HEK293 (cell line): ENCODE results near the gene PPARGC1A.

Experiments used
- CTCF ChIA-PET: fragments of 350-600 bp; formaldehyde crosslinking; extraction: SDS; loops from one replicate; lab custom pipeline; 2021; ENCODE audit warnings: antibody characterized with exemption; lab: Yijun Ruan, JAX
- POLR2A ChIA-PET: fragments of 300-600 bp; formaldehyde crosslinking; extraction: SDS; loops from one replicate; lab custom pipeline; 2020; ENCODE audit warnings: antibody characterized with exemption, inconsistent platforms; lab: Yijun Ruan, JAX
- H3K27ac ChIP-seq: fragments of 200-500 bp; sonication (Bioruptor generic); 2 replicates; pipeline ENCODE4 v1.5.1; 2014; ENCODE audit warnings: low read depth, low read length, control low read depth, inconsistent platforms; ENCODE audit errors: extremely low read depth
- H3K36me3 ChIP-seq, 2 experiments: fragments of 200-500 bp in 1 of 2; sonication (Bioruptor generic) in 1 of 2; 1 replicate in 1 of 2; 2 replicates in 1 of 2; pipeline ENCODE4 v1.5.1; 2014 to 2017; ENCODE audit warnings: inconsistent platforms in 2 of 2, low read length in 2 of 2; ENCODE audit not compliant: control insufficient read depth in 2 of 2, insufficient read depth in 1 of 2
- H3K4me1 ChIP-seq: fragments of 200-500 bp; sonication (Bioruptor generic); 2 replicates; pipeline ENCODE4 v1.5.1; 2014; ENCODE audit warnings: mild to moderate bottlenecking, low read length, inconsistent platforms; ENCODE audit not compliant: control insufficient read depth, insufficient read depth
- H3K4me3 ChIP-seq: 2 replicates; pipeline ENCODE4 v1.5.1; 2011; ENCODE audit warnings: low read depth, mild to moderate bottlenecking, control low read depth, low read length, moderate library complexity
- H3K9me3 ChIP-seq: fragments of 200-500 bp; sonication (Bioruptor generic); 2 replicates; pipeline ENCODE4 v1.5.1; 2014; ENCODE audit warnings: low read depth, low read length, inconsistent platforms; ENCODE audit not compliant: control insufficient read depth, insufficient read depth
- GLIS1 ChIP-seq: fragments of 450-650 bp; formaldehyde crosslinking; IDR thresholded peaks from 2 replicates; pipeline ENCODE4 v1.5.1; 2016; ENCODE audit warnings: missing biosample characterization, missing genetic modification characterization
- MZF1 ChIP-seq: fragments of 450-650 bp; formaldehyde crosslinking; IDR thresholded peaks from 2 replicates; pipeline ENCODE4 v1.5.1; 2017; ENCODE audit warnings: missing biosample characterization, missing genetic modification characterization, borderline replicate concordance
- ZIC2 ChIP-seq: fragments of 450-650 bp; formaldehyde crosslinking; IDR thresholded peaks from 2 replicates; pipeline ENCODE4 v1.5.1; 2016; ENCODE audit warnings: missing biosample characterization, missing genetic modification characterization
- ZNF2 ChIP-seq: fragments of 450-650 bp; formaldehyde crosslinking; IDR thresholded peaks from 2 replicates; pipeline ENCODE4 v1.5.1; 2016; ENCODE audit warnings: missing biosample characterization, missing genetic modification characterization
- ZNF585B ChIP-seq: fragments of 450-650 bp; formaldehyde crosslinking; IDR thresholded peaks from 2 replicates; pipeline ENCODE4 v1.5.1; 2016; ENCODE audit warnings: missing biosample characterization, missing genetic modification characterization
- ZSCAN16 ChIP-seq: fragments of 450-650 bp; formaldehyde crosslinking; IDR thresholded peaks from 2 replicates; pipeline ENCODE4 v1.5.1; 2016; ENCODE audit warnings: missing biosample characterization, missing genetic modification characterization
- TF ChIP-seq, protein P1 (sequence below): fragments of 450-650 bp; formaldehyde crosslinking; IDR thresholded peaks from 2 replicates; pipeline ENCODE4 v1.5.1; 2016; ENCODE audit warnings: missing biosample characterization, missing genetic modification characterization
- TF ChIP-seq, protein P2 (sequence below): fragments of 450-650 bp; IDR thresholded peaks from 2 replicates; pipeline ENCODE4 v1.5.1; 2018; ENCODE audit warnings: missing biosample characterization, mild to moderate bottlenecking, missing genetic modification characterization
- TF ChIP-seq, protein P3 (sequence below): fragments of 450-650 bp; formaldehyde crosslinking; IDR thresholded peaks from 2 replicates; pipeline ENCODE4 v1.5.0; 2017; ENCODE audit warnings: missing biosample characterization, missing genetic modification characterization, borderline replicate concordance

The PPARGC1A gene

DNA sequence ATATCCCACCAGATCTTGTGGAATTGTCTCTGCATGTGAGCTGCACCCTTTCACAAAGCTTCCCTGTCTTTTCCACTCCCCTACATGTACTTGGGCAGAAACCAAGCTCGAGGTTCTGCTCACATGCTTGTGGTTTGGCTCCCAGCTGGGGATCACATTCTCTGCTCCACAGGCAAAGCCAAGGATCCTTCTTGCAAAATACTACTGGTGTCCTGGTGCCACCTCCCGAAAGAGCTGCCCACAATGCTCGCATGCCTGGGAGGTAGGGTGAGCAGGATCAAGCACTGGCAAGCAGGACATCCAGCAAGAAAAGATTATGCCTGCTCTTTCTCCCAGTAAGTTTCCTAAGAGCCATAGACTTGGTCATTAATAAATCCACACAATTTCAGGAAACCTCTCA lies 45.1 kb upstream of the PPARGC1A start:
- TF ChIP-seq GLIS1 (tag by site-specific recombination) (peak; percentile 71), MZF1 (tag by site-specific recombination) (0 out of 2 replicates have a peak, but pooled peaks have one; percentile 36), ZSCAN16 (tag by site-specific recombination) (peak; percentile 60; the same call in 1 of the 2 replicates), ZIC2 (tag by site-specific recombination) (peak; percentile 83)
- TF ChIP-seq, protein P1, sequence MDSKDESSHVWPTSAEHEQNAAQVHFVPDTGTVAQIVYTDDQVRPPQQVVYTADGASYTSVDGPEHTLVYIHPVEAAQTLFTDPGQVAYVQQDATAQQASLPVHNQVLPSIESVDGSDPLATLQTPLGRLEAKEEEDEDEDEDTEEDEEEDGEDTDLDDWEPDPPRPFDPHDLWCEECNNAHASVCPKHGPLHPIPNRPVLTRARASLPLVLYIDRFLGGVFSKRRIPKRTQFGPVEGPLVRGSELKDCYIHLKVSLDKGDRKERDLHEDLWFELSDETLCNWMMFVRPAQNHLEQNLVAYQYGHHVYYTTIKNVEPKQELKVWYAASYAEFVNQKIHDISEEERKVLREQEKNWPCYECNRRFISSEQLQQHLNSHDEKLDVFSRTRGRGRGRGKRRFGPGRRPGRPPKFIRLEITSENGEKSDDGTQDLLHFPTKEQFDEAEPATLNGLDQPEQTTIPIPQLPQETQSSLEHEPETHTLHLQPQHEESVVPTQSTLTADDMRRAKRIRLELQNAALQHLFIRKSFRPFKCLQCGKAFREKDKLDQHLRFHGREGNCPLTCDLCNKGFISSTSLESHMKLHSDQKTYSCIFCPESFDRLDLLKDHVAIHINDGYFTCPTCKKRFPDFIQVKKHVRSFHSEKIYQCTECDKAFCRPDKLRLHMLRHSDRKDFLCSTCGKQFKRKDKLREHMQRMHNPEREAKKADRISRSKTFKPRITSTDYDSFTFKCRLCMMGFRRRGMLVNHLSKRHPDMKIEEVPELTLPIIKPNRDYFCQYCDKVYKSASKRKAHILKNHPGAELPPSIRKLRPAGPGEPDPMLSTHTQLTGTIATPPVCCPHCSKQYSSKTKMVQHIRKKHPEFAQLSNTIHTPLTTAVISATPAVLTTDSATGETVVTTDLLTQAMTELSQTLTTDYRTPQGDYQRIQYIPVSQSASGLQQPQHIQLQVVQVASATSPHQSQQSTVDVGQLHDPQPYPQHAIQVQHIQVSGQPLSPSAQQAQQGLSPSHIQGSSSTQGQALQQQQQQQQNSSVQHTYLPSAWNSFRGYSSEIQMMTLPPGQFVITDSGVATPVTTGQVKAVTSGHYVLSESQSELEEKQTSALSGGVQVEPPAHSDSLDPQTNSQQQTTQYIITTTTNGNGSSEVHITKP (tag by site-specific recombination), result 0 out of 2 replicates have a peak, but pooled peaks have one; percentile 33
- TF ChIP-seq, protein P2, sequence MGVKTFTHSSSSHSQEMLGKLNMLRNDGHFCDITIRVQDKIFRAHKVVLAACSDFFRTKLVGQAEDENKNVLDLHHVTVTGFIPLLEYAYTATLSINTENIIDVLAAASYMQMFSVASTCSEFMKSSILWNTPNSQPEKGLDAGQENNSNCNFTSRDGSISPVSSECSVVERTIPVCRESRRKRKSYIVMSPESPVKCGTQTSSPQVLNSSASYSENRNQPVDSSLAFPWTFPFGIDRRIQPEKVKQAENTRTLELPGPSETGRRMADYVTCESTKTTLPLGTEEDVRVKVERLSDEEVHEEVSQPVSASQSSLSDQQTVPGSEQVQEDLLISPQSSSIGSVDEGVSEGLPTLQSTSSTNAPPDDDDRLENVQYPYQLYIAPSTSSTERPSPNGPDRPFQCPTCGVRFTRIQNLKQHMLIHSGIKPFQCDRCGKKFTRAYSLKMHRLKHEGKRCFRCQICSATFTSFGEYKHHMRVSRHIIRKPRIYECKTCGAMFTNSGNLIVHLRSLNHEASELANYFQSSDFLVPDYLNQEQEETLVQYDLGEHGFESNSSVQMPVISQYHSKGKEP (tag by site-specific recombination), result no peak
- no peaks in the 10 kb centered on the region for H3K4me1 ChIP-seq
- no peaks in the 10 kb centered on the region for H3K36me3 ChIP-seq
- ChIA-PET POLR2A (no interaction called here), CTCF (interaction anchor here (0.7 to 0.9 kb wide), 2 partner anchors 17 to 1623 kb away, joined by 3 to 8 read pairs; no protein-coding TSS in a partner anchor)
- H3K4me3 ChIP-seq, result no peak overlapping the region
- no peaks in the 10 kb centered on the region for H3K9me3 ChIP-seq
- no peak overlapping the region for H3K27ac ChIP-seq

DNA sequence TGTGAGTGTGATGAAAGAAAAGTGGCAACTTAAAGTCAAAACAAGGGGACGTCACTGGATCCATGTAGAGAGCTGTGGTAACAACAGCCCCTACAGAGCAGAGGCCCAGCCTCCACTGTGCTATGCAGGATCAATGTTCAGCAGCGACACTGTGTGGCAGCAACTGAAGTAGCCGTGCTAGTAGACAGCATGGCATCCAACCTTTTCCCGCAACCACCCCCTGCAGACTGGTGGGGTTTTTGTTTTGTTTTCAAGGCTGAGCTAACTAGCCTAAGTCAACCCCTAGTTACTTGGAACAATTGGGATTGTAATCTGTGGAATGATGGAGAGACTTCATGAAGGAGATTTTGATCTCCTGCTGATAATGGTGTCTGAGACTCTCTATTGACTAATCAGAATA lies 44.4 kb upstream of the PPARGC1A start:
- ChIA-PET CTCF (interaction anchor here (0.9 kb wide), 1 partner anchor 17 kb away, joined by 8 read pairs; no protein-coding TSS in a partner anchor), POLR2A (no interaction called here)
- TF ChIP-seq ZNF2 (tag by site-specific recombination) (peak; percentile 86), ZNF585B (tag by site-specific recombination) (no peak)
- no peaks in the 10 kb centered on the region for H3K9me3 ChIP-seq
- H3K27ac ChIP-seq, result no peak overlapping the region
- H3K4me3 ChIP-seq, result no peak overlapping the region
- H3K36me3 ChIP-seq, result no peaks in the 10 kb centered on the region
- H3K4me1 ChIP-seq, result no peaks in the 10 kb centered on the region

DNA sequence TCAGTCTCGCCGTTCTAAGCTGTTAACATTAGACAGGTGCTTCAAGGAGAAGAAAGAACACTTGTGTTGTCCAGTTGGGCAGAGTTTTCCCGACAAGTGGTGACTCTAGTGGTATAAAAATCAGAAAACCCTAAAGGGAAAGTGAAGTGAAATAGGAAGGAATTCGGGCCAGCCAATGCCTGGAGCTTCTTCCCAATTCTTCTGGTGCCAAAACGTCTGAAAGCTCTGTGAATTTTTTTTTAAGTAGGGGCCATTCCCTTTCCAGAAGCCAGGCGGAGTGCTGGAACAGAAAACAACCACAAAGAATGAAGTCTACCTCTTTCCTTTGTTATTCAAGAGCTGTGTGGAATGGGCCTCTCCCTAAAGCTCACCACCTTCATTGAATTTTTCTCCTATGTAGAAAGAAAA lies 43.1 kb upstream of the PPARGC1A start:
- ChIA-PET POLR2A (no interaction called here), CTCF (no interaction called here)
- Histone ChIP-seq H3K4me1 (no peaks in the 10 kb centered on the region), H3K4me3 (no peak overlapping the region), H3K9me3 (no peaks in the 10 kb centered on the region), H3K36me3 (no peaks in the 10 kb centered on the region), H3K27ac (no peak overlapping the region)
- no peak for TF ChIP-seq ZNF585B (tag by site-specific recombination)

DNA sequence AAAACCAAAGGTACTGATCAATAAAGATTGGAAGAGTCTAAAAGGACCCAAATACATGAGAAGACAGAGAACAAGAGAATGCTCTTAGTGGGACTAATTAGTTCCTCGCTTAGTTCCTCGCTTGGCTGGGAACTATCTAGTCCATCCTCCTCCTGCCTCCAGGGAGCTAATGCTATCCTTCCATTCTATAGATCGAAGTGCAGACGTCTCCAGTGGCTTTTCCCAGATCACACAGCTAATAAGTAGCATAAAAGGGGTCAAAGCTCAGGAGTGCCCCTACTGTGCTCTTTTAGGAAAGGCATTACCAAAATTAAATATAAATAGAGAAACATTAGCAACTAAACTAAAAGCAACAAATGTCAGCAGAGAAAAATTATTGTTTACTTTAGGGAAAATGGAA lies 42.3 kb upstream of the PPARGC1A start:
- CTCF ChIA-PET, result no interaction called here

More for the DNA sequence above, 42.3 kb upstream of the PPARGC1A start:
- TF ChIP-seq, protein P3, sequence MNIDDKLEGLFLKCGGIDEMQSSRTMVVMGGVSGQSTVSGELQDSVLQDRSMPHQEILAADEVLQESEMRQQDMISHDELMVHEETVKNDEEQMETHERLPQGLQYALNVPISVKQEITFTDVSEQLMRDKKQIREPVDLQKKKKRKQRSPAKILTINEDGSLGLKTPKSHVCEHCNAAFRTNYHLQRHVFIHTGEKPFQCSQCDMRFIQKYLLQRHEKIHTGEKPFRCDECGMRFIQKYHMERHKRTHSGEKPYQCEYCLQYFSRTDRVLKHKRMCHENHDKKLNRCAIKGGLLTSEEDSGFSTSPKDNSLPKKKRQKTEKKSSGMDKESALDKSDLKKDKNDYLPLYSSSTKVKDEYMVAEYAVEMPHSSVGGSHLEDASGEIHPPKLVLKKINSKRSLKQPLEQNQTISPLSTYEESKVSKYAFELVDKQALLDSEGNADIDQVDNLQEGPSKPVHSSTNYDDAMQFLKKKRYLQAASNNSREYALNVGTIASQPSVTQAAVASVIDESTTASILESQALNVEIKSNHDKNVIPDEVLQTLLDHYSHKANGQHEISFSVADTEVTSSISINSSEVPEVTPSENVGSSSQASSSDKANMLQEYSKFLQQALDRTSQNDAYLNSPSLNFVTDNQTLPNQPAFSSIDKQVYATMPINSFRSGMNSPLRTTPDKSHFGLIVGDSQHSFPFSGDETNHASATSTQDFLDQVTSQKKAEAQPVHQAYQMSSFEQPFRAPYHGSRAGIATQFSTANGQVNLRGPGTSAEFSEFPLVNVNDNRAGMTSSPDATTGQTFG, result no peak
- TF ChIP-seq, all 188 proteins: peak for 0
- Histone ChIP-seq H3K9me3 (no peaks in the 10 kb centered on the region), H3K4me1 (no peaks in the 10 kb centered on the region), H3K4me3 (no peak overlapping the region), H3K27ac (no peak overlapping the region), H3K36me3 (no peaks in the 10 kb centered on the region)
- POLR2A ChIA-PET, result no interaction called here
